HepG2 (cell line): ENCODE data around the gene TLCD1. TPM values are rescaled to one million over a fixed set of nuclear protein-coding genes. Genes with fewer than 3 reads are reported as not detected.

Experiments used
- DDIT3 ChIP-seq: sonication (generic); formaldehyde crosslinking; IDR thresholded peaks from 2 replicates; pipeline ENCODE4 v1.4.0; 2020; ENCODE audit warnings: mild to moderate bottlenecking, missing genetic modification reagents
- DR1 ChIP-seq: sonication (generic); formaldehyde crosslinking; IDR thresholded peaks from 2 replicates; pipeline ENCODE4 v1.8.0; 2021; ENCODE audit warnings: mild to moderate bottlenecking, missing genetic modification reagents, inconsistent platforms
- ERF ChIP-seq: IDR thresholded peaks from 2 replicates; pipeline ENCODE4 v1.6.1; 2018; ENCODE audit warnings: missing biosample characterization, missing genetic modification reagents
- FLYWCH1 ChIP-seq: sonication (generic); formaldehyde crosslinking; IDR thresholded peaks from 2 replicates; pipeline ENCODE4 v1.8.1; 2023; ENCODE audit warnings: mild to moderate bottlenecking, missing genetic modification reagents
- GMEB1 ChIP-seq: sonication (generic); formaldehyde crosslinking; IDR thresholded peaks from 2 replicates; pipeline ENCODE4 v1.5.1; 2020; ENCODE audit warnings: missing genetic modification reagents, mild to moderate bottlenecking, borderline replicate concordance
- HMGXB4 ChIP-seq, 2 experiments: sonication (generic) in 1 of 2; formaldehyde crosslinking in 1 of 2; IDR thresholded peaks; 2 replicates each; pipeline versions ENCODE4 v1.4.0 to v1.6.1; 2018 to 2020; ENCODE audit warnings: missing genetic modification reagents in 2 of 2, borderline replicate concordance in 1 of 2, low read depth in 1 of 2, mild to moderate bottlenecking in 1 of 2, missing biosample characterization in 1 of 2
- NBN ChIP-seq: fragments of 450-650 bp; conservative IDR thresholded peaks from 2 replicates; pipeline ENCODE4 v1.6.1; 2017
- PAF1 ChIP-seq: IDR thresholded peaks from 2 replicates; pipeline ENCODE4 v1.6.1; 2016; ENCODE audit warnings: missing genetic modification reagents, missing compliant biosample characterization
- PAX8 ChIP-seq: sonication (generic); formaldehyde crosslinking; IDR thresholded peaks from 2 replicates; pipeline ENCODE4 v1.8.0; 2022; ENCODE audit warnings: mild to moderate bottlenecking, missing genetic modification reagents, borderline replicate concordance
- POLR2AphosphoS2 ChIP-seq: IDR thresholded peaks from 2 replicates; pipeline ENCODE4 v1.6.1; 2011; ENCODE audit warnings: low read depth, low read length, improper control_type of control experiment
- PRDM4 ChIP-seq: sonication (generic); formaldehyde crosslinking; IDR thresholded peaks from 2 replicates; pipeline ENCODE4 v1.9.0; 2021; ENCODE audit warnings: missing genetic modification reagents, borderline replicate concordance
- RARA ChIP-seq: IDR thresholded peaks from 2 replicates; pipeline ENCODE4 v1.6.1; 2016; ENCODE audit warnings: missing genetic modification reagents, missing compliant biosample characterization
- THRA ChIP-seq: sonication (generic); formaldehyde crosslinking; IDR thresholded peaks from 2 replicates; pipeline ENCODE4 v1.4.0; 2020; ENCODE audit warnings: missing genetic modification reagents, borderline replicate concordance
- WIZ ChIP-seq: sonication (generic); formaldehyde crosslinking; IDR thresholded peaks from 2 replicates; pipeline ENCODE4 v1.5.1; 2020; ENCODE audit warnings: mild to moderate bottlenecking, missing genetic modification reagents
- ZEB1 ChIP-seq: IDR thresholded peaks from 2 replicates; pipeline ENCODE4 v1.6.1; 2012; ENCODE audit warnings: mild to moderate bottlenecking, low read depth, inconsistent platforms; ENCODE audit not compliant: insufficient replicate concordance
- ZNF17 ChIP-seq: sonication (generic); formaldehyde crosslinking; IDR thresholded peaks from 2 replicates; pipeline ENCODE4 v1.5.0; 2020; ENCODE audit warnings: mild to moderate bottlenecking, missing genetic modification reagents
- ZNF251 ChIP-seq: sonication (generic); formaldehyde crosslinking; IDR thresholded peaks from 2 replicates; pipeline ENCODE4 v1.9.0; 2021; ENCODE audit warnings: mild to moderate bottlenecking, missing genetic modification reagents
- ZNF558 ChIP-seq: sonication (generic); formaldehyde crosslinking; IDR thresholded peaks from 2 replicates; pipeline ENCODE4 v1.9.0; 2022; ENCODE audit warnings: mild to moderate bottlenecking, missing genetic modification reagents, borderline replicate concordance
- ZNF572 ChIP-seq: sonication (generic); formaldehyde crosslinking; IDR thresholded peaks from 2 replicates; pipeline ENCODE4 v1.5.1; 2020; ENCODE audit warnings: mild to moderate bottlenecking, missing genetic modification reagents
- ZNF644 ChIP-seq: IDR thresholded peaks from 2 replicates; pipeline ENCODE4 v1.6.1; 2016; ENCODE audit warnings: low read depth
- ZNF737 ChIP-seq: sonication (generic); formaldehyde crosslinking; IDR thresholded peaks from 2 replicates; pipeline ENCODE4 v1.5.0; 2020; ENCODE audit warnings: missing genetic modification reagents, mild to moderate bottlenecking, borderline replicate concordance
- polyA plus RNA-seq, 8 experiments: library from polyadenylated mRNA; depleted of rRNA in 3 of 8; stranded (reverse) in 7 of 8; unstranded in 1 of 8; fragments of >200 nt; fragmentation: Illumina TruSeq in 4 of 8; extraction: Trizol in 4 of 8; gene quantifications; 2 replicates each; pipeline versions ENCODE4 v1.2.1 to v1.2.3, GENCODE V29; 2011 to 2016; ENCODE audit warnings: low read depth in 4 of 8, missing spikeins in 1 of 8, mixed read lengths in 1 of 8; ENCODE audit not compliant: insufficient read depth in 1 of 8
- total RNA-seq, 5 experiments: library from RNA; depleted of rRNA; stranded (reverse); fragments of >200 nt; fragmentation: Illumina TruSeq; extraction: Trizol; gene quantifications; 2 replicates each; pipeline ENCODE4 v1.2.3, GENCODE V29; 2016; ENCODE audit warnings: low read depth in 1 of 5

Gene TLCD1
- total and polyA plus RNA-seq, 2 of the 13 experiments (the other 11 are each of a cell fraction or from before 2014, with no cell fraction given) = 14.9 to 19.6 TPM

GRCh38 chr17:28743243-28744103 is 17.4 kb upstream of the TLCD1 start, which contains the start of gene TRAF4 (continued):
- no peak for TF ChIP-seq THRA (CRISPR knock-in tag)
- TF ChIP-seq PRDM4 (CRISPR knock-in tag) = no peak
- 0 out of 2 replicates have a peak, but pooled peaks have one; percentile 24 for TF ChIP-seq ZNF572 (CRISPR knock-in tag)
- no peak for TF ChIP-seq WIZ (CRISPR knock-in tag)
- no peak for TF ChIP-seq RARA (CRISPR knock-in tag)
- peak; percentile 80 for TF ChIP-seq ZNF558
- TF ChIP-seq ERF (CRISPR knock-in tag) = no peak
- TF ChIP-seq PAF1 = no peak
- TF ChIP-seq DDIT3 (CRISPR knock-in tag) = no peak
- no peak for TF ChIP-seq ZNF737 (CRISPR knock-in tag)
- TF ChIP-seq NBN = no peak
- TF ChIP-seq ZEB1 = no peak
- TF ChIP-seq ZNF644 (CRISPR knock-in tag) = no peak
- no peak for TF ChIP-seq GMEB1 (CRISPR knock-in tag)
- no peak for TF ChIP-seq PAX8 (CRISPR knock-in tag)
- TF ChIP-seq DR1 (CRISPR knock-in tag) = no peak
- no peak for TF ChIP-seq FLYWCH1 (CRISPR knock-in tag)
- no peak for TF ChIP-seq POLR2AphosphoS2
- peak in 1 of 2 experiments; percentile 32; a peak in 3 of 4 replicates for TF ChIP-seq HMGXB4 (CRISPR knock-in tag; IDR thresholded peaks at IDR 0.05; ENCODE audit: borderline replicate concordance in 1 of 2, low read depth in 1 of 2)
- TF ChIP-seq ZNF251 = no peak
- TF ChIP-seq ZNF17 (CRISPR knock-in tag) = no peak
